Psoas muscle (tissue), 8 donors: ENCODE results near the gene STAT1. TPM values are rescaled to one million over a fixed set of nuclear protein-coding genes. Genes with fewer than 3 reads are reported as not detected.

Experiments
- ATAC-seq, 4 donors: fragments of 200-7000 bp; cut with Tn5 transposase; one replicate each; pipeline ENCODE4 v1.9.1; 2020; ENCODE audit warnings: moderate library complexity in 3 of 4, mild to moderate bottlenecking in 2 of 4
- DNase-seq, 2 donors: peaks; one replicate each; pipeline ENCODE4 v3.0.0-alpha.2; 2020
- H3K27ac ChIP-seq: fragments of 200-600 bp; one replicate; pipeline ENCODE4 v1.8.0; 2022
- H3K27me3 ChIP-seq, 3 donors: fragments of 200-600 bp in 1 of 3; one replicate each; pipeline versions ENCODE4 v1.6.1 to v1.8.0; 2013 to 2022; ENCODE audit warnings: low read length in 2 of 3, mild to moderate bottlenecking in 2 of 3, moderate library complexity in 1 of 3; ENCODE audit not compliant: insufficient read depth in 3 of 3
- H3K36me3 ChIP-seq, 2 donors: fragments of 200-600 bp in 1 of 2; one replicate each; pipeline versions ENCODE4 v1.6.1 to v1.8.0; 2013 to 2022; ENCODE audit warnings: low read depth in 1 of 2, mild to moderate bottlenecking in 1 of 2, moderate library complexity in 1 of 2; ENCODE audit not compliant: insufficient read depth in 1 of 2
- H3K4me1 ChIP-seq: fragments of 200-600 bp; one replicate; pipeline ENCODE4 v1.8.0; 2022
- H3K4me3 ChIP-seq: fragments of 200-600 bp; one replicate; pipeline ENCODE4 v1.8.0; 2022; ENCODE audit warnings: mild to moderate bottlenecking
- H3K9me3 ChIP-seq: fragments of 200-600 bp; one replicate; pipeline ENCODE4 v1.8.0; 2022
- CTCF ChIP-seq: fragments of 200-600 bp; IDR thresholded peaks from one replicate; pipeline ENCODE4 v1.8.0; 2022; ENCODE audit warnings: antibody characterized with exemption
- WGBS, 3 donors: extraction: QIAGEN DNeasy Blood & Tissue Kit; methylation state at CpG; one replicate each; pipeline versions ENCODE4 v1.1.6 to v1.1.7; 2013; 5-methylcytosine and 5-hydroxymethylcytosine counted together
- intact Hi-C, 2 donors: fragments of 100-400 bp; cut with DNase I; formaldehyde crosslinking; loops; one replicate each; pipeline versions ENCODE4 v1.11.0 to v1.14.2; 2022
- polyA plus RNA-seq, 3 donors: library from polyadenylated mRNA; stranded (reverse); fragments of 200-250 nt; gene quantifications; one replicate each; pipeline ENCODE4 v1.2.3, GENCODE V29; 2013
- total RNA-seq, 4 donors: library from RNA; stranded (reverse); fragmentation: NEBNext Ultra II Directional in 2 of 4; extraction: Animal tissue kit (Norgen Biotek cat#: 25700) in 2 of 4; gene quantifications; one replicate each; pipeline versions ENCODE4 v1.2.1 to v1.2.4, GENCODE V29; 2021 to 2023
- donor health status: healthy with polysubstance abuse.
- donor health status: DM: no; HTN: no; CAD: no; lungs with moderate emphysema.
- donor health status: Bipolar disorder and iron deficiency.
- donor health status: healthy.
- donor health status: DM: yes; HTN: yes; CAD: no.
- donor health status: DM: no; HTN: no; CAD: no.
- donor health status: DM: no; HTN: no; CAD: no.
- donor health status: DM: yes; HTN: yes; CAD: no.

The STAT1 gene
- total and polyA plus RNA-seq, 7 donors = 14.2 to 49.0 (median 33.2) TPM

GRCh38 chr2:191050640-191050987 lies 36.6 kb upstream of the STAT1 start:
- Histone ChIP-seq H3K36me3 (no peaks in the 10 kb centered on the region), H3K27me3 (peaks cover 0 to 1% (median 0%) of the 10 kb centered on the region in 3 donors), H3K9me3 (no peaks in the 10 kb centered on the region), H3K4me1 (no peaks in the 10 kb centered on the region), H3K27ac (no peak overlapping the region), H3K4me3 (no peak overlapping the region)
- DNase-seq = no peak
- peak in 2 of 4 donors; percentile 43 to 60 for ATAC-seq
- 14 to 29% (median 26%) methylated on average over 1 of the region's 1 CpG for WGBS, 3 donors
- TF ChIP-seq CTCF = no peak
- intact Hi-C loops = loop anchor here in 1 of 2 donors (5.0 to 10.0 kb wide), 2 partner anchors 107 to 474 kb away; no protein-coding TSS in a partner anchor

- no peak overlapping the region for H3K27ac ChIP-seq
- no peak for TF ChIP-seq CTCF
- WGBS, 3 donors = 36 to 54% (median 42%) methylated on average over 4 of the region's 4 CpGs
- no peaks in the 10 kb centered on the region for H3K36me3 ChIP-seq
- intact Hi-C loops = loop anchor here in 1 of 2 donors (5.0 to 10.0 kb wide), 2 partner anchors 107 to 475 kb away; no protein-coding TSS in a partner anchor
- no peak for DNase-seq
- no peaks in the 10 kb centered on the region for H3K4me1 ChIP-seq
- H3K9me3 ChIP-seq = no peaks in the 10 kb centered on the region
- no peak overlapping the region for H3K4me3 ChIP-seq
- peak in 3 of 4 donors; percentile 54 to 77 (median 61) for ATAC-seq
- H3K27me3 ChIP-seq = peaks cover 0 to 1% (median 0%) of the 10 kb centered on the region in 3 donors
Measured at GRCh38 chr2:191049728-191050639, 36.0 kb upstream of the STAT1 start.

DNA sequence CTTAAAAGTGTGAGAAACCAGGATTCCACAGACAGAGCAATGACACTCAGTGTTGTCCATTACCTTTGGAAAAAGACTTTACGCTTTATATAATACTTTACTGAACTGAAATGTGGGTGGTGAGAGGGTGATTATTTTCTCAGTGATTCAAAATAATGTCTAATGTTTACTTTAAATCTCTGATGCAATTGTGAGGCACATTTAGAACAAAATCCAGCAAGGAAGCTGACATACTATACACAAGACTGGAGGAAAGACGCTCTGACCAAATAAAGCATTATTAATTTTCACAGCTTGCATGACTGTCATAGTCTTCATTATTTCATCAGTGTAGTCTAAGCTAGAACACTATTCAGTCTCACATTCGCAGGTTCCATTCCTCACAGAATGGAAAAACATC lies 34.1 kb upstream of the STAT1 start:
- Histone ChIP-seq H3K9me3 (no peaks in the 10 kb centered on the region), H3K27me3 (peaks cover 0 to 2% (median 1%) of the 10 kb centered on the region in 3 donors), H3K4me1 (no peaks in the 10 kb centered on the region), H3K27ac (no peak overlapping the region), H3K4me3 (no peak overlapping the region), H3K36me3 (no peaks in the 10 kb centered on the region)
- intact Hi-C loops = no loop called here
- no peak for DNase-seq
- TF ChIP-seq CTCF = no peak
- WGBS, 3 donors = 94 to 97% (median 96%) methylated on average over 3 of the region's 3 CpGs
- ATAC-seq = no peak

GRCh38 chr2:191045141-191045540 lies 31.2 kb upstream of the STAT1 start:
- intact Hi-C loops = no loop called here
- 72 to 86% (median 84%) methylated on average over 1 of the region's 1 CpG for WGBS, 3 donors
- ATAC-seq = no peak

More at GRCh38 chr2:191045141-191045540, 31.2 kb upstream of the STAT1 start:
- Histone ChIP-seq H3K27me3 (peaks cover 0 to 2% (median 1%) of the 10 kb centered on the region in 3 donors), H3K4me1 (no peaks in the 10 kb centered on the region), H3K27ac (no peak overlapping the region), H3K9me3 (no peaks in the 10 kb centered on the region), H3K36me3 (no peaks in the 10 kb centered on the region), H3K4me3 (no peak overlapping the region)
- DNase-seq = no peak
- no peak for TF ChIP-seq CTCF
